T-helper 1 cell (primary cell): ENCODE results near the gene UBXN1.
A peak's percentile ranks its signal among the peaks of the same experiment; 100 is the strongest.
"Not testable (repeated sequence)": the region's sequence is repeated elsewhere in the genome, so short reads cannot be mapped to it uniquely, and the experiment has no call there.

Source experiments
- DNase-seq, 5 donors: peaks; one replicate each; pipeline ENCODE4 v3.0.0-alpha.2; 2012 to 2020

UBXN1 gene

GRCh38 chr11:62671236-62671607 lies 7.7 kb downstream of the UBXN1 start:
- no peak for DNase-seq

- DNase-seq: no peak
These were observed 9.3 kb downstream of the UBXN1 start for GRCh38 chr11:62669420-62670161.

GRCh38 chr11:62667460-62667859 lies 11.4 kb downstream of the UBXN1 start:
- no peak for DNase-seq

- no peak for DNase-seq
These were observed 12.5 kb downstream of the UBXN1 start for GRCh38 chr11:62666259-62666926.

GRCh38 chr11:62665599-62666258 lies 13.1 kb downstream of the UBXN1 start:
- peak; percentile 23 to 60 (median 48) for DNase-seq

- DNase-seq: peak; percentile 86 to 95 (median 90)
These were observed 13.7 kb downstream of the UBXN1 start, which contains the start of the genes C11orf98 and CSKMT for GRCh38 chr11:62665075-62665598. C11orf98 (minus strand) TSS chr11:62665210; CDS start chr11:62665169, 41 bp downstream. CSKMT (plus strand) TSS chr11:62665312; CDS start chr11:62665880, 568 bp downstream.

GRCh38 chr11:62664405-62665074 lies 14.3 kb downstream of the UBXN1 start:
- peak in 4 of 5 donors; percentile 23 to 66 (median 40) for DNase-seq

GRCh38 chr11:62656796-62657429 lies 22.0 kb downstream of the UBXN1 start:
- no peak for DNase-seq

- no peak for DNase-seq
These were observed 24.6 kb downstream of the UBXN1 start for GRCh38 chr11:62654297-62654696.

GRCh38 chr11:62652161-62653006 lies 26.5 kb downstream of the UBXN1 start:
- DNase-seq: peak in 2 of 5 donors; percentile 48 to 69

- DNase-seq: not testable (repeated sequence)
These were observed 28.6 kb downstream of the UBXN1 start for GRCh38 chr11:62650283-62650682.

- DNase-seq: no peak
These were observed 29.4 kb downstream of the UBXN1 start for GRCh38 chr11:62649486-62649885.

- no peak for DNase-seq
These were observed 29.9 kb downstream of the UBXN1 start for GRCh38 chr11:62648967-62649364.

GRCh38 chr11:62648185-62648966 lies 30.5 kb downstream of the UBXN1 start:
- DNase-seq: no peak

GRCh38 chr11:62647609-62648005 lies 31.3 kb downstream of the UBXN1 start:
- no peak for DNase-seq

GRCh38 chr11:62646825-62647608 lies 31.9 kb downstream of the UBXN1 start:
- DNase-seq: no peak

- DNase-seq: peak; percentile 97 to 99 (median 98)
These were observed 32.7 kb downstream of the UBXN1 start, which contains the start of gene GANAB for GRCh38 chr11:62645946-62646824. GANAB (minus strand) TSS chr11:62646613; CDS start chr11:62646599, 14 bp downstream.

GRCh38 chr11:62645671-62645945 lies 33.3 kb downstream of the UBXN1 start:
- DNase-seq: no peak

- DNase-seq: no peak
These were observed 34.7 kb downstream of the UBXN1 start for GRCh38 chr11:62644220-62644619.
